H9 (cell line): ENCODE measurements around the gene SH3RF3. TPM values are rescaled to one million over a fixed set of nuclear protein-coding genes. Genes with fewer than 3 reads are reported as not detected.

ENCODE experiments used
- DNase-seq: peaks from one replicate; pipeline ENCODE4 v3.0.0-alpha.2; 2017
- H2AFZ ChIP-seq: one replicate; pipeline ENCODE4 v1.6.1; 2013; ENCODE audit warnings: mild to moderate bottlenecking, low read length, control low read depth, moderate library complexity
- H2AK5ac ChIP-seq: 2 replicates; pipeline ENCODE4 v1.6.1; 2013; ENCODE audit warnings: low read length, control low read depth, mixed read lengths; ENCODE audit not compliant: insufficient read length
- H2BK120ac ChIP-seq: one replicate; pipeline ENCODE4 v1.6.1; 2013; ENCODE audit warnings: low read depth, mild to moderate bottlenecking, low read length, control low read depth, inconsistent platforms; ENCODE audit not compliant: poor library complexity, severe bottlenecking
- H2BK12ac ChIP-seq: 2 replicates; pipeline ENCODE4 v1.6.1; 2013; ENCODE audit warnings: low read length, control low read depth, mixed read lengths, low read depth; ENCODE audit not compliant: insufficient read length
- H2BK15ac ChIP-seq: 2 replicates; pipeline ENCODE4 v1.6.1; 2013; ENCODE audit warnings: low read depth, low read length, control low read depth
- H2BK20ac ChIP-seq: one replicate; pipeline ENCODE4 v1.6.1; 2013; ENCODE audit warnings: low read depth, mild to moderate bottlenecking, low read length, control low read depth, inconsistent platforms; ENCODE audit not compliant: poor library complexity, severe bottlenecking
- H2BK5ac ChIP-seq: 2 replicates; pipeline ENCODE4 v1.6.1; 2013; ENCODE audit warnings: low read length, control low read depth, mixed read lengths; ENCODE audit not compliant: insufficient read length
- H3K14ac ChIP-seq: 2 replicates; pipeline ENCODE4 v1.6.1; 2013; ENCODE audit warnings: low read length, control low read depth; ENCODE audit not compliant: insufficient read depth
- H3K18ac ChIP-seq: 2 replicates; pipeline ENCODE4 v1.6.1; 2013; ENCODE audit warnings: low read depth, mild to moderate bottlenecking, mixed read lengths, low read length, control low read depth; ENCODE audit not compliant: insufficient read length
- H3K23ac ChIP-seq: 2 replicates; pipeline ENCODE4 v1.6.1; 2013; ENCODE audit warnings: low read length, control low read depth, mixed read lengths, low read depth; ENCODE audit not compliant: insufficient read length
- H3K23me2 ChIP-seq: 2 replicates; pipeline ENCODE4 v1.6.1; 2013; ENCODE audit warnings: low read depth, mild to moderate bottlenecking, mixed read lengths, low read length, control low read depth; ENCODE audit not compliant: insufficient read length, poor library complexity, severe bottlenecking
- H3K27ac ChIP-seq: 2 replicates; pipeline ENCODE4 v1.5.1; 2013; ENCODE audit warnings: low read length, control low read depth, mixed read lengths, low read depth; ENCODE audit not compliant: insufficient read length
- H3K27me3 ChIP-seq: 2 replicates; pipeline ENCODE4 v1.6.1; 2013; ENCODE audit warnings: low read length, control low read depth, inconsistent platforms; ENCODE audit not compliant: insufficient read depth
- H3K4ac ChIP-seq: 2 replicates; pipeline ENCODE4 v1.6.1; 2013; ENCODE audit warnings: low read depth, mild to moderate bottlenecking, control low read depth, inconsistent platforms, low read length, moderate library complexity
- H3K4me1 ChIP-seq: 2 replicates; pipeline ENCODE4 v1.6.1; 2013; ENCODE audit warnings: low read length, control low read depth, inconsistent platforms; ENCODE audit not compliant: insufficient read depth
- H3K4me2 ChIP-seq: 2 replicates; pipeline ENCODE4 v1.6.1; 2013; ENCODE audit warnings: low read length, control low read depth, mixed read lengths; ENCODE audit not compliant: insufficient read length, insufficient read depth
- H3K56ac ChIP-seq: 2 replicates; pipeline ENCODE4 v1.6.1; 2013; ENCODE audit warnings: low read depth, mild to moderate bottlenecking, mixed read lengths, low read length, control low read depth; ENCODE audit not compliant: insufficient read length
- H3K79me1 ChIP-seq: 2 replicates; pipeline ENCODE4 v1.6.1; 2013; ENCODE audit warnings: low read depth, mild to moderate bottlenecking, moderate library complexity, low read length, control low read depth, inconsistent platforms; ENCODE audit not compliant: insufficient read depth, poor library complexity, severe bottlenecking
- H3K79me2 ChIP-seq: 2 replicates; pipeline ENCODE4 v1.6.1; 2013; ENCODE audit warnings: low read length, control low read depth, inconsistent platforms; ENCODE audit not compliant: insufficient read depth
- H3K9ac ChIP-seq: 2 replicates; pipeline ENCODE4 v1.6.1; 2013; ENCODE audit warnings: low read length, control low read depth, mixed read lengths; ENCODE audit not compliant: insufficient read length; ENCODE audit errors: extremely low read depth
- H3K9me3 ChIP-seq: one replicate; pipeline ENCODE4 v1.6.1; 2013; ENCODE audit warnings: low read depth, low read length, inconsistent platforms; ENCODE audit not compliant: control insufficient read depth
- H3T11ph ChIP-seq: one replicate; pipeline ENCODE4 v1.6.1; 2013; ENCODE audit warnings: mild to moderate bottlenecking, low read length, control low read depth, inconsistent platforms
- H4K20me1 ChIP-seq: one replicate; pipeline ENCODE4 v1.6.1; 2013; ENCODE audit not compliant: control insufficient read depth, insufficient read length, insufficient read depth
- H4K5ac ChIP-seq: 2 replicates; pipeline ENCODE4 v1.6.1; 2013; ENCODE audit warnings: low read depth, mild to moderate bottlenecking, mixed read lengths, low read length, control low read depth; ENCODE audit not compliant: insufficient read length
- H4K8ac ChIP-seq: replicated peaks from 2 replicates; pipeline ENCODE4 v1.6.1; 2013; ENCODE audit warnings: low read length, control low read depth, mixed read lengths, low read depth; ENCODE audit not compliant: insufficient read length
- H4K91ac ChIP-seq: 2 replicates; pipeline ENCODE4 v1.6.1; 2013; ENCODE audit warnings: low read depth, mild to moderate bottlenecking, moderate library complexity, mixed read lengths, low read length, control low read depth; ENCODE audit not compliant: insufficient read length
- H3K27ac Mint-ChIP-seq, 3 experiments: 2 replicates in 2 of 3; 3 replicates in 1 of 3; pipeline ENCODE4 v1.8.0; 2020 to 2021; ENCODE audit warnings: mixed read lengths in 3 of 3, mild to moderate bottlenecking in 1 of 3, moderate library complexity in 1 of 3
- H3K27me3 Mint-ChIP-seq: 2 replicates; pipeline ENCODE4 v1.8.0; 2021; ENCODE audit warnings: low read depth, mild to moderate bottlenecking, moderate library complexity, mixed read lengths
- H3K36me3 Mint-ChIP-seq, 3 experiments: 2 replicates in 2 of 3; 3 replicates in 1 of 3; pipeline ENCODE4 v1.8.0; 2020 to 2021; ENCODE audit warnings: low read depth in 3 of 3, mixed read lengths in 3 of 3; ENCODE audit not compliant: insufficient read depth in 1 of 3
- H3K4me1 Mint-ChIP-seq, 2 experiments: 2 replicates each; pipeline ENCODE4 v1.8.0; 2020; ENCODE audit warnings: mixed read lengths in 2 of 2
- H3K4me3 Mint-ChIP-seq, 2 experiments: 2 replicates in 1 of 2; 3 replicates in 1 of 2; pipeline ENCODE4 v1.8.0; 2020 to 2021; ENCODE audit warnings: mild to moderate bottlenecking in 2 of 2, mixed read lengths in 2 of 2, moderate library complexity in 1 of 2
- H3K9me3 Mint-ChIP-seq, 2 experiments: 2 replicates in 1 of 2; 3 replicates in 1 of 2; pipeline ENCODE4 v1.8.0; 2020; ENCODE audit warnings: mild to moderate bottlenecking in 2 of 2, mixed read lengths in 2 of 2, moderate library complexity in 1 of 2
- WGBS: extraction: QIAGEN DNeasy Blood & Tissue Kit; methylation state at CpG from one replicate; pipeline ENCODE4 v1.1.7; 2013; ENCODE audit warnings: missing lambda C conversion rate, low lambda C conversion rate, mixed read lengths; ENCODE audit not compliant: insufficient read length; ENCODE audit errors: extremely low coverage; 5-methylcytosine and 5-hydroxymethylcytosine counted together
- total RNA-seq: library from RNA; stranded (reverse); gene quantifications from 2 replicates; pipeline ENCODE4 v1.2.1, GENCODE V29; 2021
- TF ChIP-seq, protein P1 (sequence below): fragments of 200-600 bp; sonication (generic); conservative IDR thresholded peaks from 3 replicates; pipeline ENCODE4 v1.8.0; 2021; ENCODE audit warnings: antibody characterized with exemption, mild to moderate bottlenecking

Gene SH3RF3
- total RNA-seq, 1 experiment from 2014 or later, result 0.46 TPM

DNA sequence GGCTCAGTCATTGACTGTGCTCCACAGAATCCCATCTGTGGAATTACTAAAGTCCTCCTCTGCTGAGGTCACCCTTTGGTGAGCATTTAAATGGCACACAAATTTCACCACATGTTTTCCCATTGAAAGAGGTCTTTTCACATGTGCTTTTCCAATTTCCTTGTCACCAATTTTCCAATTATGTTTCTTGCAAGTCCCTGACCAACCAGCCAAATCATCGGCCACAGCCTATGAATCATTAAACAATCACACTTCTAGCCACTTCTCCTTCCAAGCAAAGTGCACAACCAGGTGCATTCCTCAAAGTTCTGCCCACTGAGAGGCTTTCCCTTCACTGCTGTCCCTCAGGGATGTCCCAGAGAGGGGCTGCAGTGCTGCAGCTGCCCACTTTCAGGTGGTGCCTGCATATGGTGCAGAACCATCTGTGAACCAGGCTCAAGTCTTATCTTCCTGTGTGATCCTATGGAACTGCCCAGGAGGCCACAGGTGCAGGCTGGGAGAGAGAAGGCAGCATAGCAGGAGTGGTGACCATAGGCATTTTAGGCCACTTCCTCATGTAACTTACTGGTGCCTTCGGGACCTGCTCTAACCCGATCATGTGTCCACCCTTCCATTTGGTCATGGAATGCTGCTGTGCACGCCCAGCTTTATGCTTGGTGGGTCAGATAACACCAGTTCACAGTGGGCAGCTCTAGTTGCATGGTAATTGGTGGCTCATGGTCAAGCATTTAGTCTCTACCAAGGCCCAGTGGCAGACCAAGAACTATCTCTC, 331.7 kb downstream of the SH3RF3 start:
- Histone ChIP-seq H4K20me1 (no peaks in the 10 kb centered on the region), H2AK5ac (no peak overlapping the region), H3K9ac (no peak overlapping the region), H3K18ac (no peak overlapping the region), H3K79me2 (no peaks in the 10 kb centered on the region), H2BK20ac (no peak overlapping the region), H3K4me1 (no peaks in the 10 kb centered on the region), H3K27me3 (no peaks in the 10 kb centered on the region), H4K5ac (no peak overlapping the region), H4K8ac (no peak overlapping the region), H3K23ac (no peak overlapping the region), H2BK120ac (no peak overlapping the region), H3T11ph (no peak overlapping the region), H2BK5ac (no peak overlapping the region), H2BK15ac (no peak overlapping the region), H3K27ac (no peak overlapping the region), H3K9me3 (no peaks in the 10 kb centered on the region), H3K14ac (no peak overlapping the region), H3K4me2 (no peak overlapping the region), H3K79me1 (no peaks in the 10 kb centered on the region), H2AFZ (no peak overlapping the region), H3K23me2 (no peaks in the 10 kb centered on the region), H4K91ac (no peak overlapping the region), H2BK12ac (no peak overlapping the region), H3K56ac (no peak overlapping the region), H3K4ac (no peak overlapping the region)
- Mint-ChIP-seq H3K27ac (no peak overlapping the region), H3K27me3 (no peaks in the 10 kb centered on the region; the same call in 1 of the 2 replicates), H3K4me3 (no peak overlapping the region), H3K36me3 (no peaks in the 10 kb centered on the region), H3K4me1 (no peaks in the 10 kb centered on the region), H3K9me3 (no peaks in the 10 kb centered on the region)
- TF ChIP-seq, protein P1, sequence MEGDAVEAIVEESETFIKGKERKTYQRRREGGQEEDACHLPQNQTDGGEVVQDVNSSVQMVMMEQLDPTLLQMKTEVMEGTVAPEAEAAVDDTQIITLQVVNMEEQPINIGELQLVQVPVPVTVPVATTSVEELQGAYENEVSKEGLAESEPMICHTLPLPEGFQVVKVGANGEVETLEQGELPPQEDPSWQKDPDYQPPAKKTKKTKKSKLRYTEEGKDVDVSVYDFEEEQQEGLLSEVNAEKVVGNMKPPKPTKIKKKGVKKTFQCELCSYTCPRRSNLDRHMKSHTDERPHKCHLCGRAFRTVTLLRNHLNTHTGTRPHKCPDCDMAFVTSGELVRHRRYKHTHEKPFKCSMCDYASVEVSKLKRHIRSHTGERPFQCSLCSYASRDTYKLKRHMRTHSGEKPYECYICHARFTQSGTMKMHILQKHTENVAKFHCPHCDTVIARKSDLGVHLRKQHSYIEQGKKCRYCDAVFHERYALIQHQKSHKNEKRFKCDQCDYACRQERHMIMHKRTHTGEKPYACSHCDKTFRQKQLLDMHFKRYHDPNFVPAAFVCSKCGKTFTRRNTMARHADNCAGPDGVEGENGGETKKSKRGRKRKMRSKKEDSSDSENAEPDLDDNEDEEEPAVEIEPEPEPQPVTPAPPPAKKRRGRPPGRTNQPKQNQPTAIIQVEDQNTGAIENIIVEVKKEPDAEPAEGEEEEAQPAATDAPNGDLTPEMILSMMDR, result no peak
- DNase-seq, result no peak
- no CpG with 5 or more reads among the region's 4 CpGs for WGBS
